Rectal smooth muscle tissue (tissue), 1 donor: ENCODE measurements around the gene RASD1.
"Not testable (repeated sequence)": the region's sequence is repeated elsewhere in the genome, so short reads cannot be mapped to it uniquely, and the experiment has no call there.

Experiments
- H3K27ac ChIP-seq: one replicate; pipeline ENCODE4 v1.7.0; 2013; ENCODE audit warnings: low read depth, low read length, inconsistent platforms
- H3K27me3 ChIP-seq: one replicate; pipeline ENCODE4 v1.7.0; 2013; ENCODE audit warnings: low read length; ENCODE audit not compliant: control insufficient read depth, insufficient read depth
- H3K36me3 ChIP-seq: one replicate; pipeline ENCODE4 v1.7.0; 2013; ENCODE audit warnings: low read length; ENCODE audit not compliant: control insufficient read depth, insufficient read depth
- H3K4me1 ChIP-seq: one replicate; pipeline ENCODE4 v1.7.0; 2013; ENCODE audit warnings: low read length; ENCODE audit not compliant: control insufficient read depth, insufficient read depth
- H3K4me3 ChIP-seq: one replicate; pipeline ENCODE4 v1.7.0; 2013; ENCODE audit warnings: low read length
- H3K9ac ChIP-seq: one replicate; pipeline ENCODE4 v1.7.0; 2013; ENCODE audit warnings: low read length

The RASD1 gene

GRCh38 chr17:17465878-17466277, 30.3 kb downstream of the RASD1 start:
- H3K4me1 ChIP-seq, H3K36me3 ChIP-seq, H3K9ac ChIP-seq, H3K4me3 ChIP-seq, H3K27me3 ChIP-seq, H3K27ac ChIP-seq: not testable (repeated sequence)

GRCh38 chr17:17463821-17464220, 32.4 kb downstream of the RASD1 start:
- no peak overlapping the region for H3K4me3 ChIP-seq
- no peaks in the 10 kb centered on the region for H3K27me3 ChIP-seq
- no peak overlapping the region for H3K27ac ChIP-seq
- no peaks in the 10 kb centered on the region for H3K36me3 ChIP-seq
- H3K4me1 ChIP-seq, result no peaks in the 10 kb centered on the region
- no peak overlapping the region for H3K9ac ChIP-seq

GRCh38 chr17:17462048-17462824, 34.0 kb downstream of the RASD1 start:
- H3K27me3 ChIP-seq, result no peaks in the 10 kb centered on the region
- H3K4me3 ChIP-seq, result no peak overlapping the region
- H3K4me1 ChIP-seq, result no peaks in the 10 kb centered on the region
- no peak overlapping the region for H3K9ac ChIP-seq
- no peaks in the 10 kb centered on the region for H3K36me3 ChIP-seq
- no peak overlapping the region for H3K27ac ChIP-seq

- H3K27ac ChIP-seq, result no peak overlapping the region
- no peaks in the 10 kb centered on the region for H3K27me3 ChIP-seq
- no peaks in the 10 kb centered on the region for H3K36me3 ChIP-seq
- H3K9ac ChIP-seq, result no peak overlapping the region
- H3K4me1 ChIP-seq, result no peaks in the 10 kb centered on the region
- H3K4me3 ChIP-seq, result no peak overlapping the region
Observed at GRCh38 chr17:17460038-17460437, 36.2 kb downstream of the RASD1 start.

- Histone ChIP-seq H3K27me3 (no peaks in the 10 kb centered on the region), H3K4me3 (no peak overlapping the region), H3K36me3 (no peaks in the 10 kb centered on the region), H3K9ac (no peak overlapping the region), H3K4me1 (no peaks in the 10 kb centered on the region), H3K27ac (no peak overlapping the region)
Observed at GRCh38 chr17:17457680-17458079, 38.5 kb downstream of the RASD1 start.

- Histone ChIP-seq H3K4me3 (no peak overlapping the region), H3K36me3 (no peaks in the 10 kb centered on the region), H3K27ac (no peak overlapping the region), H3K4me1 (no peaks in the 10 kb centered on the region), H3K27me3 (no peaks in the 10 kb centered on the region), H3K9ac (no peak overlapping the region)
Observed at GRCh38 chr17:17456251-17456650, 39.9 kb downstream of the RASD1 start.

- H3K36me3 ChIP-seq, result no peaks in the 10 kb centered on the region
- no peaks in the 10 kb centered on the region for H3K4me1 ChIP-seq
- no peaks in the 10 kb centered on the region for H3K27me3 ChIP-seq
- H3K27ac ChIP-seq, result no peak overlapping the region
- H3K4me3 ChIP-seq, result no peak overlapping the region
- no peak overlapping the region for H3K9ac ChIP-seq
Observed at GRCh38 chr17:17455173-17455572, 41.0 kb downstream of the RASD1 start.

- H3K27ac ChIP-seq, H3K27me3 ChIP-seq, H3K4me1 ChIP-seq, H3K4me3 ChIP-seq, H3K9ac ChIP-seq, H3K36me3 ChIP-seq: not testable (repeated sequence)
Observed at GRCh38 chr17:17454700-17455099, 41.5 kb downstream of the RASD1 start.

- no peak overlapping the region for H3K27ac ChIP-seq
- H3K4me3 ChIP-seq, result no peak overlapping the region
- no peak overlapping the region for H3K9ac ChIP-seq
- H3K36me3 ChIP-seq, result no peaks in the 10 kb centered on the region
- H3K27me3 ChIP-seq, result no peaks in the 10 kb centered on the region
- no peaks in the 10 kb centered on the region for H3K4me1 ChIP-seq
Observed at GRCh38 chr17:17454276-17454675, 41.9 kb downstream of the RASD1 start.

- Histone ChIP-seq H3K36me3 (no peaks in the 10 kb centered on the region), H3K9ac (no peak overlapping the region), H3K4me1 (no peaks in the 10 kb centered on the region), H3K27ac (no peak overlapping the region), H3K4me3 (no peak overlapping the region), H3K27me3 (no peaks in the 10 kb centered on the region)
Observed at GRCh38 chr17:17453088-17453487, 43.1 kb downstream of the RASD1 start.

- H3K4me1 ChIP-seq, result no peaks in the 10 kb centered on the region
Observed at GRCh38 chr17:17448723-17449122, 47.5 kb downstream of the RASD1 start.

GRCh38 chr17:17448076-17448475, 48.1 kb downstream of the RASD1 start:
- Histone ChIP-seq H3K9ac (no peak overlapping the region), H3K27me3 (no peaks in the 10 kb centered on the region), H3K4me3 (no peak overlapping the region), H3K4me1 (no peaks in the 10 kb centered on the region), H3K27ac (no peak overlapping the region), H3K36me3 (no peaks in the 10 kb centered on the region)

More at GRCh38 chr17:17448723-17449122, 47.5 kb downstream of the RASD1 start:
- no peak overlapping the region for H3K4me3 ChIP-seq
- no peak overlapping the region for H3K27ac ChIP-seq
- H3K27me3 ChIP-seq, result no peaks in the 10 kb centered on the region
- H3K36me3 ChIP-seq, result no peaks in the 10 kb centered on the region
- H3K9ac ChIP-seq, result no peak overlapping the region

- no peak overlapping the region for H3K4me3 ChIP-seq
- no peaks in the 10 kb centered on the region for H3K4me1 ChIP-seq
- no peaks in the 10 kb centered on the region for H3K36me3 ChIP-seq
- H3K27ac ChIP-seq, result no peak overlapping the region
- no peak overlapping the region for H3K9ac ChIP-seq
- no peaks in the 10 kb centered on the region for H3K27me3 ChIP-seq
Observed at GRCh38 chr17:17447264-17447663, 48.9 kb downstream of the RASD1 start.
